C4-2B (cell line): ENCODE data around the gene BARX2.

Source experiments
- CTCF ChIP-seq: fragments of 450-650 bp; conservative IDR thresholded peaks from 2 replicates; pipeline ENCODE4 v1.5.1; 2017; ENCODE audit warnings: mild to moderate bottlenecking
- ZFX ChIP-seq: fragments of 450-650 bp; IDR thresholded peaks from 2 replicates; pipeline ENCODE4 v1.6.1; 2017

GRCh38 chr11:129428557-129428956 lies 52.9 kb downstream of the BARX2 start:
- no peak for TF ChIP-seq CTCF
- no peak for TF ChIP-seq ZFX
